SU-DHL-6 (cell line): ENCODE results near the gene ACP4.

Experiments used
- H2AFZ ChIP-seq: fragments of 200-600 bp; sonication (generic); 2 replicates; pipeline ENCODE4 v1.6.1; 2014; ENCODE audit warnings: low read depth, mild to moderate bottlenecking, moderate library complexity, mixed read lengths, antibody characterized with exemption, low read length; ENCODE audit not compliant: severe bottlenecking
- H3F3A ChIP-seq: fragments of 200-600 bp; shearing (Covaris generic); 2 replicates; pipeline ENCODE4 v1.6.0; 2016; ENCODE audit warnings: antibody characterized with exemption, mild to moderate bottlenecking; ENCODE audit not compliant: insufficient read depth
- H3K27ac ChIP-seq: fragments of 200-600 bp; sonication (generic); 2 replicates; pipeline ENCODE4 v1.5.1; 2016; ENCODE audit warnings: low read depth, mild to moderate bottlenecking, low read length, moderate library complexity, mixed read lengths
- H3K27me3 ChIP-seq: fragments of 200-600 bp; sonication (generic), shearing (Covaris generic); 2 replicates; pipeline ENCODE4 v1.6.0; 2014; ENCODE audit warnings: mild to moderate bottlenecking, low read length
- H3K36me3 ChIP-seq: fragments of 200-600 bp; sonication (generic); 2 replicates; pipeline ENCODE4 v1.6.1; 2014; ENCODE audit warnings: mild to moderate bottlenecking, low read length, mixed read lengths
- H3K4me2 ChIP-seq: fragments of 300-600, 200-600 bp; shearing (Covaris generic), sonication (generic); 2 replicates; pipeline ENCODE4 v1.6.0; 2014; ENCODE audit warnings: low read length, low read depth, mild to moderate bottlenecking; ENCODE audit not compliant: poor library complexity, severe bottlenecking
- H3K4me3 ChIP-seq: fragments of 200-600 bp; sonication (generic); 2 replicates; pipeline ENCODE4 v1.5.1; 2014; ENCODE audit warnings: antibody characterized with exemption, low read length, mild to moderate bottlenecking, mixed read lengths; ENCODE audit not compliant: insufficient read depth, poor library complexity, severe bottlenecking
- H3K79me2 ChIP-seq: fragments of 200-600 bp; sonication (generic); 2 replicates; pipeline ENCODE4 v1.6.1; 2014; ENCODE audit warnings: mild to moderate bottlenecking, low read length, moderate library complexity; ENCODE audit not compliant: insufficient read depth
- H3K9ac ChIP-seq: fragments of 200-600 bp; sonication (generic); 2 replicates; pipeline ENCODE4 v1.7.0; 2014; ENCODE audit warnings: mild to moderate bottlenecking, low read length
- H3K9me2 ChIP-seq: fragments of 200-600 bp; sonication (generic); replicated peaks from 2 replicates; pipeline ENCODE4 v1.6.1; 2014; ENCODE audit warnings: low read length; ENCODE audit not compliant: insufficient read depth
- H3K9me3 ChIP-seq: fragments of 200-600 bp; sonication (generic); 2 replicates; pipeline ENCODE4 v1.6.1; 2014; ENCODE audit warnings: low read length, mixed read lengths; ENCODE audit not compliant: insufficient read depth
- H4K20me1 ChIP-seq: fragments of 200-600 bp; sonication (generic); 2 replicates; pipeline ENCODE4 v1.6.1; 2014; ENCODE audit warnings: low read depth, mild to moderate bottlenecking, antibody characterized with exemption, low read length, moderate library complexity, mixed read lengths
- CTCF ChIP-seq: fragments of 200-600 bp; sonication (generic); IDR thresholded peaks from one replicate; pipeline ENCODE4 v1.5.1; 2017; ENCODE audit warnings: antibody characterized with exemption, mild to moderate bottlenecking, low read length, moderate library complexity; ENCODE audit not compliant: insufficient read depth, poor library complexity, severe bottlenecking
- EZH2phosphoT487 ChIP-seq: fragments of 200-600 bp; sonication (generic), shearing (Covaris generic); conservative IDR thresholded peaks from 2 replicates; pipeline ENCODE4 v1.6.1; 2018; ENCODE audit warnings: mild to moderate bottlenecking, antibody characterized with exemption, low read length, moderate library complexity, mixed read lengths

The ACP4 gene

DNA sequence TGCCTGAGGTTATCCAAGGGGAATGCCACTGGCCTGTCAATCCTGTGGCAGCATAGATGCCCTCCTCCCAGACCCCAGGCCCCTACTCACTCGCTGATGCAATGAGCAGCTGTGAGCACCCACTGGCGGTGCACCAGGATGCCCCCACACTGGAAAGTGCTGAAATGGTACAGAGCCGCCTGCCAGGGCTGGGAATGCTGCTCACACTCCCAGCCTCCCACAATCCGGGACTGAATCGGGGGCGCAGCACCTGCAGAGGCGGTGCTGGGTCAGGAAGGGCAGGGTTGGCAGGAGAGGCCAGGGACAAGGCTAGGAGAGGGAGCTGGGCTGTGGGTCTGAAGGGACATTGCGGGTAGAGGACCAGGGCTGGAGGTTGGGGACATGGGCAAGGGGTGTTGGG lies 31.4 kb downstream of the ACP4 start:
- no peaks in the 10 kb centered on the region for H3F3A ChIP-seq
- H4K20me1 ChIP-seq, result no peaks in the 10 kb centered on the region
- no peaks in the 10 kb centered on the region for H3K27me3 ChIP-seq
- H3K79me2 ChIP-seq, result no peaks in the 10 kb centered on the region
- H3K9me2 ChIP-seq, result no peaks in the 10 kb centered on the region
- TF ChIP-seq CTCF (no peak), EZH2phosphoT487 (no peak)
- H2AFZ ChIP-seq, result no peak overlapping the region
- H3K4me3 ChIP-seq, result no peak overlapping the region
- no peaks in the 10 kb centered on the region for H3K36me3 ChIP-seq
- H3K4me2 ChIP-seq, result no peak overlapping the region
- no peak overlapping the region for H3K27ac ChIP-seq
- no peaks in the 10 kb centered on the region for H3K9me3 ChIP-seq
- H3K9ac ChIP-seq, result no peak overlapping the region

GRCh38 chr19:50822661-50823208 lies 32.5 kb downstream of the ACP4 start:
- H3K79me2 ChIP-seq, result no peaks in the 10 kb centered on the region
- no peaks in the 10 kb centered on the region for H4K20me1 ChIP-seq
- TF ChIP-seq CTCF (no peak), EZH2phosphoT487 (no peak)
- no peaks in the 10 kb centered on the region for H3K9me2 ChIP-seq
- no peak overlapping the region for H3K27ac ChIP-seq
- H3K36me3 ChIP-seq, result no peaks in the 10 kb centered on the region
- H3K9ac ChIP-seq, result no peak overlapping the region
- no peak overlapping the region for H2AFZ ChIP-seq
- no peaks in the 10 kb centered on the region for H3K27me3 ChIP-seq
- H3K4me2 ChIP-seq, result no peak overlapping the region
- no peaks in the 10 kb centered on the region for H3F3A ChIP-seq
- no peak overlapping the region for H3K4me3 ChIP-seq
- no peaks in the 10 kb centered on the region for H3K9me3 ChIP-seq

GRCh38 chr19:50823389-50824042 lies 33.3 kb downstream of the ACP4 start, which contains the start of gene KLK1:
Gene KLK1 (minus strand): TSS chr19:50823787. CDS start chr19:50823748, 39 bp downstream.
- no peaks in the 10 kb centered on the region for H3F3A ChIP-seq
- H3K27ac ChIP-seq, result no peak within 1 kb of the TSS
- no peaks in the 10 kb centered on the region for H3K79me2 ChIP-seq
- H4K20me1 ChIP-seq, result no peaks in the 10 kb centered on the region
- no peak within 1 kb of the TSS for H3K4me3 ChIP-seq
- no peak within 1 kb of the TSS for H3K9ac ChIP-seq
- H3K4me2 ChIP-seq, result no peak within 1 kb of the TSS
- TF ChIP-seq CTCF (no peak), EZH2phosphoT487 (no peak)
- no peaks in the 10 kb centered on the region for H3K9me2 ChIP-seq
- no peaks in the 10 kb centered on the region for H3K27me3 ChIP-seq
- no peaks in the 10 kb centered on the region for H3K9me3 ChIP-seq
- no peaks in the 10 kb centered on the region for H3K36me3 ChIP-seq
- no peak within 1 kb of the TSS for H2AFZ ChIP-seq
